Epidermal melanocyte (primary cell): Measurements from ENCODE around the gene HOXB5.

Experiments used
- DNase-seq: peaks from one replicate; pipeline ENCODE4 v3.0.0; 2011; ENCODE audit warnings: low spot score; ENCODE audit not compliant: insufficient read length

Gene HOXB5

DNA sequence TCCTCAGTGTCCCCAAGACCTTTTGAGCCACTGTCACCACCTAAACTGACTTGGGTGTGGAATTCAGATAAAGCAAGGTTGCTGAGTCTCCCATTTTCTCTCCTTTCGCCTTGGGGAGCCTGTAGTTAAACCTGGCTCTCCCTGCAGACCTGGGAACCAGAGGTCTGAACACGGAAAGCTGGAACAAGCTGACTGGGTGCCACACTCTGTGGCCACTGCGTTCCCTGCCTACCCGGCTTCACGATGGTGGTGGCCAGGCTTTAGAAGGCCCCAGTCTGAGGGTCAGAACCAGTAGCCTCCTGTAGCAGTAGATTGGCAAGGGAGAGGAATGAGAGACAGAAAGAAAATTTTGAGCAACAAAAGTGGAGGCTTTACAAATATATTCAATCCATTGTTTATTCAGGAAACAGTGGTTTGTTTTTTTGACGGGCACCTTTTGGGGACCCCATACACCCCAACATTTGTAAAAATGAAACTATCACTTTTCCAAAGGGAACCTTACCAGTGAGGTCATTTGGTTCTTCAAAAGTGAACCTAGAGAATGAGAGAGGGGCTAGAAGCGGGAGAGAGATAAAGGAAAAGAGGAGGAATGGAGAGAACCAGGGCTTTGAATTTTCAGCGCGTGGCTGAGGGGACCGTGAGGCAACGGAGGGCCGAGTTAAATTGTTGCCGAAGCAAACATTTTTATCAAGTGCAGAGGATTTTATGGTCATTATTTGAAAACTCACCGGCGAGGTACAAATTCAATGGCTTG lies 23.3 kb upstream of the HOXB5 start:
- no peak for DNase-seq

- no peak for DNase-seq
Observed at GRCh38 chr17:48615963-48616716, 22.6 kb upstream of the HOXB5 start.

GRCh38 chr17:48615047-48615962 lies 21.7 kb upstream of the HOXB5 start, which contains the start of gene HOXB8:
Gene HOXB8 (minus strand): TSS chr17:48615292. CDS start chr17:48614704, 588 bp downstream.
- DNase-seq: no peak

DNA sequence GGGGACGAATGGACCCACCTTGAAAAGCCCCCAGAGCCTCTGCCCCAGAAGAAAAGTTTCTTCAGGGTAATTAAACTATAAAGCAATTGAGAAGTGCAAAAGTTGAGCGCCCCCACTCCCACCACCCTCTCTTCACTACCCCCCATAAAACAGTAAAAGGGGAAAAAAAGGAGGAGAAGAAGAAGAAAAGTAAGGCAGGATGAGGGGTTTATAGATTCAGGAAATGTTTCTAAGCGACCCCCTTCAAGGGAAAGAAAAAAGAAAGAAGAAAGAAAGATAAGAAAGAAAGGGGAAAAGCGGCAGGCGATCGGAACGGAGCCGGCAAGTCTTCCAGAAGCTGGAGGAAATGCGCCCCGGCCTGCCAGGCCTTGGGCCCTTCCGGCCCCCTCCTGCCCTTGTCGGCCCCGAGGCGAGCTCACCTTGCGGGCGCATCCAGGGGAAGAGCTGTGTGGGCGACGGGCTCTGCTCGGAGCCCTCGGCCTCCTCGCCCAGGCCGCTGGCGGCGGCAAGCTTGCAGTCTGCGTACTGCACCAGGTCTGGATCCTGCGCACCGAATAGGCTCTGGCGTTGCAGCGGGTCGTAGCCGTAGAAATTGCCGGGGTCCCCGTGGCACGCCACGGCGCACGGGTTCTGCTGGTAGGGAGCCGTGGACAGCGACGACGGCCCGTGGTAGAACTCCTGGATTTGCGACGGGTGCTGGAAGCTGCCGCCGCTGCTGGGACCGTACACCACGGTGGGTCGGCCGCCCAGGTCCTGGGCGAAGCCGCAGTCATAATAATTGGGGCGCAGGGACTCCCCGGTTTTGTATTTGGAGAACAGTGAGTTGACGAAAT lies 20.5 kb upstream of the HOXB5 start:
- no peak for DNase-seq

DNA sequence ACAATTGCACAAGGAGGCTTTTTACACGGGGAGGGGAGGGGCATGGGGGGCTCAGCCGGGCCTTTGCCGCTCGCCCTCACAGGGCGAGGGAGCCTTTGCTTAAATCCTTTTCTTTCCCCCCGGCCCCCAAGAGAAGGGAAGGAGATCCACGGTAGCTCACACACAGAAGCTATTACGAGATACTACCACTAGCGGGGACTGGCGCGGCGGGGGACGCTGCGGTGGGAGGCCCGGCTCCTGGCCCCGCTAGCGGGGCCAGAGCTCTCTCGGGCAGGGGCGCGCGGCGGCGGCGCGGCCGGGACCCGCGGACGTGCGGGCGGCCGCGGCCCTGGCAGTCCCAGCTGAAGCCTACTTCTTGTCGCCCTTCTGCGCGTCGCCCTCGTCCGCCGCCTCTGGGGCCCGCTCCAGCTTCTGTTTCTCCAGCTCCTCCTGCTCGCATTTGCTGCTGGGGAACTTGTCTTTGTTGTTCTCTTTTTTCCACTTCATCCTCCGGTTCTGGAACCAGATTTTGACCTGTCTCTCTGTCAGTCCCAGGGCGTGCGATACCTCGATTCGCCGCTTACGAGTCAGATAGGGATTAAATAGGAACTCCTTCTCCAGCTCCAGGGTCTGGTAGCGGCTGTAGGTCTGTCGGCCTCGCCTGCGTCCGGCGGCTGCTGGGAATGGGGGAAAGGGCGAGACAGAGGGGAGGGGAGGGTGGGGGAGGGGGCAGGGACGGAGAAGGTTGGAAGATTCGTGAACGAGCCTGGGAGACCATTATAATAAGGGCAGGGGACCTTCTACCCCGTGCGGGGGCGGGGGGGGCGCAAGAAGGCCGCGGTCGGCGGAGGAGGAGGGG lies 19.5 kb upstream of the HOXB5 start:
- no peak for DNase-seq

DNA sequence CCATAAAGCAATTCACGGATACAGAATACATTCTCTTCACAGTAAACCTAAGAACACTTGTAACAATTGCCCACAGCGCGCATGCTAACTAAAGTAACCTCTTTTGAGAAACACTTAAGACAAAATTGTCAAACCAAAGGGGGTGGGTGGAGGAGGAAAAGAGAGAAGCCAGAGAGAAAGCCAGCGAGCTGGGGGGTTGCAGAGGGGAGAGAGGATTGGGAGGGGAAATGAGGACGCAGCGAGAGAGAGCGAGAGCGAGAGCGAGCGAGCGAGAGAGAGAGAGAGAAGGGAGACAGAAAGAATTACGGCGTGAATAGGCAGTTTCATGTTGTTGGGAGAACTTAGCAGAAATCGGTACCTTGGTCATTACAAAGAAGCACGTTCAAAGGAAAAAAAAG lies 18.9 kb upstream of the HOXB5 start:
- DNase-seq: no peak

- no peak for DNase-seq
Observed at GRCh38 chr17:48611681-48612455, 18.3 kb upstream of the HOXB5 start.

GRCh38 chr17:48611213-48611612 lies 17.6 kb upstream of the HOXB5 start:
- no peak for DNase-seq

GRCh38 chr17:48610282-48611211 lies 17.0 kb upstream of the HOXB5 start, which contains the start of gene HOXB7:
Gene HOXB7 (minus strand): TSS chr17:48611017. CDS start chr17:48610918, 99 bp downstream.
- DNase-seq: no peak

DNA sequence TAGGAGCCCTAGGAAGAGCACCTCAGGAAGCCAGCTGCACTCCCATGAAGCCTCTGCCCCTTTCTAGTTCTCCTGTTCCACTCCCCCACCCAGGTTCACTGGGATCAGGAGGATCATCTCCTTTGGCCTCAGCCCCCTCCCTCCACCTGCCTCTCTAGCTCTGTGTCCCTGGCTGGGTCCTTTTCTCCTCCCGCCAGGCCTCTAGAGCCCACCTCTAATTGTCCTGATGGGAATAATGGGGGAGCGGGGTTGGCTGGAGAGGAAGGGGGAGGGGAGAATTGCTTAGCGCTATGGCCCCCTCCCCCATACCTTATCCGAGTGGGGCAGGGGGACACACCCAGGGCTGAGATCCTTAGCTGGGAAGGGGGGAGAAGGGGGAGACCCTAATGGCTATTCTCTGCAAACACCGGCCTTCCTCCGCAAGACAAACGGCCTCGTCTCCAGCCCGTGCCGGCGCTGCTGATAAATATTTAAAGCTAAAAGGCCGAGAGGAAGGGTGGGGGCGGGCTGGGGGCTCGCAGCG lies 16.2 kb upstream of the HOXB5 start:
- no peak for DNase-seq

GRCh38 chr17:48609033-48609432 lies 15.5 kb upstream of the HOXB5 start:
- no peak for DNase-seq

DNA sequence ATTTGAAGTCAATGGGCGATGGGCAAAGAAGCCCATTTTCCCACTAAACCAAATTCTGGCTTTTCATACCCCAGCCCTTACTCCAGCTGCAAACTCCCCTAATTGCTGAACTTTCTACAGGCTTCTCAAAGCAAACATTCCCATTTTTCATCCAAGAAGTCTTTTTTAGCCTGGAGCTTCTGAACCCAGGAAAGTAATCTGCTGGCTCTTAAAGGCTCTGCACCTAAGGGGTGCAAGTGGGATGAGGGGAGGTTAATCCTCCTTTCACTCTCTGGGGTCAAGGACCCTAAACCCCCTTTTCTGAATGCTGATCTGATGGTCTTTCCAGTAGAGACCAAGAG lies 14.9 kb upstream of the HOXB5 start:
- no peak for DNase-seq

GRCh38 chr17:48606892-48607614 lies 13.5 kb upstream of the HOXB5 start:
- no peak for DNase-seq

DNA sequence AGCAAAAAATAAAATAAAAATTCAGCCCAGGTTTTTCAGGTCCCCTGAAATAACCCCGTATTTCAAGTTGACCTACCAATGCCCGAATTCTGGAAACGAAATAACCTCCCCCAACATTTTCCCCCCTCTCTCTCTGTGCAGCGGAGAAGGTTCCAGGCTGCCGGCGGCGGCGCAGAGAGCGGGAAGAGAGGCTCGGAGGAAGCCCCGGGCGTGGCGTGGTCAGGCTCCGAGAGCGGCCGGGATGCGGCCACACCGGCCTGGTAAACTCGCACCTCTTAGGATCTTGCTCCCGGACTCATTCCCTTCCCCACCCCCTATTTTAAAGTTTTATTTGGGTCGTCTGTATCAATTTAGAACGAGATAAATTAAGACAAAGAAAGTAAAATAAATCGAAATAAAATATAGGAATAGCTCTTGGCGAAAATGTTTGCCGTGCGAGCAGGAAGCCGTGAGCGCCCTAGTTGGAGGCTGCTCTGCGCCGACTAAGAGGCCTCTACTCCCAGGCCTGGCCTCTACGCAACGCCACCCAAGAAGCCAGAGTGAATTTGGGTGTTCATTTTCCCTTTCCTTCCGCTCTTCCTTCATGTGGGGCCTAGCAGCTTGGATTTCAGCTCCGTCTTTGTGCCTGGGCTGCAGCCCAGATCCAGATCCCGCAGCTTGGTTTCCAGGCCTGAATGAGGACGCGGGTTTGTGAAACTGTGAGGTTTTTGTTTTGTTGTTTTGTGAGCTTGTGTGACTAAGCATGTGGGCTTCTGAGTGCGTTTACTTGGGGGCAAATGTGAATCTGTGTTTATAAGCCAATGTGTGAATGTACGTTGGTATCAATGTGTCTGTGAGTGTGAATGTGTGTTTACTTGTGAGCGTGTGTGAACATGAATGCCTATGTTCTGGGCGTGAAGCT lies 12.7 kb upstream of the HOXB5 start:
- no peak for DNase-seq

DNA sequence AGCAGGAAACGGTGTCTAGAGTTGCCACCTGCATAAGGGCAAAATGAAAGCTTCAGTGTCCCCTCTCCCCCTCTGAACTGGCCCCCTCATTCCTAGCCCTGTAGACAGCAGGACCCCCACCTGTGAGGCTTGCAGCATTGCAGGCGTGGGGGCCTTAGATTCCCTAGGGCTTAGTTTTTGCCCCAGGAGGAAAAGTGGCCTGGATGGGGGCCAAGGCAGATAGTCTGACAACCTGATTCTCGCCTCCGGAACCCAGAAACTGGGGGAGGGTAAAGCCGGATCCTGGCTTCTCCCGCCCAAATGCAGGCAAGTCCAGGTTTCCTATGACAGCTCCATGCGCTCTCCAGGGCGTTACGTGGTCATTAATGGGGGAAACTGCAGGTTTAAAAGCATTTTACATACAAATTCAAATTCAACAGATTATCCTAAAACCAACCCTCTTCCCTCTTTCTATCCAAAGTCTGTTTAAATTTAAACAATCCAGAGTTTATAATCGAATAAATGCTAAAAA lies 11.9 kb upstream of the HOXB5 start:
- no peak for DNase-seq

DNA sequence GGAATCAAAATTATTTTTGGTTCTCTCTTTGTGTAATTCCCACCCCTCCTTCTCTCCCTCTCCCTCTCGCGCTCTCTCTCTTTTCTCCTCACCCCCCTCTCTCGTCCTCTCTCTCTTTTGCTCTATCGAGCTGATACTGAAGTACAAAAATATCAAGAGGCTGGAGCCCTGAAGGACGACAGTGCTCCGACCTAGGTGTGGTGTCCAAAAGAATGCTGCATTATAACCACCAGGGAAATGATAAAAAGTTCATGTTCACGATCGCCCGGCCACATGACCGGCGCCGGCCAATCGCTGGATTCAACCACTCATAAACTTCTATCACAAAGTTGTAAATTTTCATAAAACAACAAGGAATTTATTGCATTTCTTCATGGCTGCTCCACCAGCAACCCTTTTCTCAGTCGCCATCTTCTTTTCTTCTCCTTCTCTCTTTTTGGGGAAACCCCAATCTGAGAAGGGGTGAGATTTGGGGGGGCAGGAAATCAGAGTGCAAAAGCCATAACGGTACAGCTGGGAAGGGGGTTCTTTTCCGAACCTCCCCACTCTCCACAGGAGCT lies 11.3 kb upstream of the HOXB5 start, which contains the start of gene HOXB6:
Gene HOXB6, minus strand, starts transcription at position 217 of the 560 bp plus-strand sequence. CDS start 6,836 bp downstream, outside the sequence.
- no peak for DNase-seq
